ENCODE data around the gene MYO15A.
"Not testable (repeated sequence)": the region's sequence is repeated elsewhere in the genome, so short reads cannot be mapped to it uniquely, and the experiment has no call there.

MYO15A gene

GRCh38 chr17:18187821-18188761 lies 79.5 kb downstream of the MYO15A start:
- no peak for DNase-seq

- DNase-seq: no peak
Measured at GRCh38 chr17:18190628-18191235, 82.2 kb downstream of the MYO15A start.

GRCh38 chr17:18191236-18191667 lies 82.7 kb downstream of the MYO15A start:
- DNase-seq: no peak

- DNase-seq: no peak
Measured at GRCh38 chr17:18191967-18192366, 83.4 kb downstream of the MYO15A start.

GRCh38 chr17:18194394-18194793 lies 85.8 kb downstream of the MYO15A start:
- no peak for DNase-seq

GRCh38 chr17:18194804-18195203 lies 86.2 kb downstream of the MYO15A start:
- DNase-seq: no peak

- DNase-seq: no peak
Measured at GRCh38 chr17:18195246-18195645, 86.7 kb downstream of the MYO15A start.

- no peak for DNase-seq
Measured at GRCh38 chr17:18197535-18198194, 89.1 kb downstream of the MYO15A start.

GRCh38 chr17:18198530-18198929 lies 90.0 kb downstream of the MYO15A start:
- DNase-seq: no peak

GRCh38 chr17:18201108-18201507 lies 92.6 kb downstream of the MYO15A start:
- DNase-seq: no peak

- DNase-seq: no peak
Measured at GRCh38 chr17:18203308-18203707, 94.8 kb downstream of the MYO15A start.

- DNase-seq: no peak
Measured at GRCh38 chr17:18205861-18206260, 97.3 kb downstream of the MYO15A start.

- DNase-seq: no peak
Measured at GRCh38 chr17:18206962-18207361, 98.4 kb downstream of the MYO15A start.

GRCh38 chr17:18208092-18208491 lies 99.5 kb downstream of the MYO15A start:
- no peak for DNase-seq

GRCh38 chr17:18213666-18214270 lies 105.2 kb downstream of the MYO15A start:
- DNase-seq: no peak

GRCh38 chr17:18216906-18217305 lies 108.3 kb downstream of the MYO15A start:
- not testable (repeated sequence) for DNase-seq

- peak; percentile 70 for DNase-seq
Measured at GRCh38 chr17:18217412-18218015, 109.0 kb downstream of the MYO15A start.

GRCh38 chr17:18218756-18219415 lies 110.3 kb downstream of the MYO15A start:
- no peak for DNase-seq

GRCh38 chr17:18224053-18224386 lies 115.5 kb downstream of the MYO15A start:
- DNase-seq: no peak

GRCh38 chr17:18224387-18225120 lies 116.0 kb downstream of the MYO15A start:
- no peak for DNase-seq

- DNase-seq: peak; percentile 97
Measured at GRCh38 chr17:18225121-18225641, 116.6 kb downstream of the MYO15A start, which contains the start of gene LLGL1. LLGL1 (plus strand) TSS chr17:18225635; CDS start chr17:18225683, 48 bp downstream.
